GM21825 (cell line): ENCODE data around the gene NAP1L4.

Experiments
- ATAC-seq: cut with Tn5 transposase; IDR thresholded peaks from one replicate; pipeline ENCODE4 v1.9.1; 2021; ENCODE audit warnings: mild to moderate bottlenecking, moderate library complexity; ENCODE audit not compliant: unreplicated experiment

Gene NAP1L4

GRCh38 chr11:3011891-3012885 lies 20.1 kb upstream of the NAP1L4 start:
- ATAC-seq, result no peak

GRCh38 chr11:3010521-3011275 lies 18.6 kb upstream of the NAP1L4 start:
- ATAC-seq, result no peak

- ATAC-seq, result no peak
Measured at GRCh38 chr11:3010004-3010403, 17.9 kb upstream of the NAP1L4 start.

GRCh38 chr11:3009481-3009880 lies 17.4 kb upstream of the NAP1L4 start:
- no peak for ATAC-seq

- ATAC-seq, result no peak
Measured at GRCh38 chr11:3008746-3009336, 16.7 kb upstream of the NAP1L4 start.

- no peak for ATAC-seq
Measured at GRCh38 chr11:3007404-3008010, 15.4 kb upstream of the NAP1L4 start.

- no peak for ATAC-seq
Measured at GRCh38 chr11:3006505-3007260, 14.6 kb upstream of the NAP1L4 start.

GRCh38 chr11:3004481-3004880 lies 12.4 kb upstream of the NAP1L4 start:
- ATAC-seq, result no peak

- ATAC-seq, result no peak
Measured at GRCh38 chr11:3003396-3004231, 11.5 kb upstream of the NAP1L4 start.

- no peak for ATAC-seq
Measured at GRCh38 chr11:3002871-3003270, 10.7 kb upstream of the NAP1L4 start.

GRCh38 chr11:3002351-3002861 lies 10.3 kb upstream of the NAP1L4 start:
- ATAC-seq, result no peak

GRCh38 chr11:3001496-3001895 lies 9.4 kb upstream of the NAP1L4 start:
- no peak for ATAC-seq

GRCh38 chr11:3000032-3000961 lies 8.2 kb upstream of the NAP1L4 start:
- no peak for ATAC-seq

GRCh38 chr11:2999464-2999998 lies 7.4 kb upstream of the NAP1L4 start:
- ATAC-seq, result no peak

- ATAC-seq, result no peak
Measured at GRCh38 chr11:2998073-2998850, 6.1 kb upstream of the NAP1L4 start.

GRCh38 chr11:2997406-2997805 lies 5.3 kb upstream of the NAP1L4 start:
- no peak for ATAC-seq

- ATAC-seq, result no peak
Measured at GRCh38 chr11:2996976-2997375, 4.8 kb upstream of the NAP1L4 start.
